Heart left ventricle (tissue), 16 donors: ENCODE measurements around the gene CFHR5. TPM values are rescaled to one million over a fixed set of nuclear protein-coding genes. Genes with fewer than 3 reads are reported as not detected.

Source experiments
- ATAC-seq, 4 donors: fragments of 200-7000 bp; cut with Tn5 transposase; one replicate each; pipeline ENCODE4 v1.9.1; 2020 to 2022; ENCODE audit warnings: moderate library complexity in 4 of 4, mild to moderate bottlenecking in 3 of 4, moderate number of reproducible peaks in 1 of 4
- DNase-seq, 5 donors: peaks; one replicate each; pipeline ENCODE4 v3.0.0-alpha.2; 2020
- H3K27ac ChIP-seq, 12 donors: fragments of 200-600 bp; sonication (generic) in 4 of 12; one replicate each; pipeline versions ENCODE4 v1.5.0 to v1.8.0; 2016 to 2022; ENCODE audit warnings: mild to moderate bottlenecking in 2 of 12
- H3K27me3 ChIP-seq, 9 donors: fragments of 200-600 bp; sonication (generic) in 2 of 9; one replicate each; pipeline versions ENCODE4 v1.5.1 to v1.8.0; 2016 to 2022; ENCODE audit warnings: mild to moderate bottlenecking in 3 of 9
- H3K36me3 ChIP-seq, 9 donors: fragments of 200-600 bp; sonication (generic) in 2 of 9; one replicate each; pipeline versions ENCODE4 v1.5.0 to v1.8.0; 2018 to 2022; ENCODE audit warnings: mild to moderate bottlenecking in 2 of 9
- H3K4me1 ChIP-seq, 12 donors: fragments of 200-600 bp; sonication (generic) in 4 of 12; one replicate each; pipeline versions ENCODE4 v1.5.0 to v1.8.0; 2016 to 2022; ENCODE audit warnings: mild to moderate bottlenecking in 3 of 12
- H3K4me3 ChIP-seq, 12 donors: fragments of 200-600 bp; sonication (generic) in 4 of 12; one replicate each; pipeline versions ENCODE4 v1.5.0 to v1.8.0; 2017 to 2022; ENCODE audit warnings: mild to moderate bottlenecking in 9 of 12, moderate library complexity in 4 of 12
- H3K9me3 ChIP-seq, 12 donors: fragments of 200-600 bp; sonication (generic) in 4 of 12; one replicate each; pipeline versions ENCODE4 v1.5.0 to v1.8.0; 2016 to 2022; ENCODE audit warnings: mild to moderate bottlenecking in 1 of 12
- POLR2A ChIP-seq, 2 donors: fragments of 450-650 bp; IDR thresholded peaks; one replicate each; pipeline ENCODE4 v1.6.1; 2017; ENCODE audit warnings: antibody characterized with exemption in 2 of 2, mild to moderate bottlenecking in 2 of 2, moderate library complexity in 2 of 2
- WGBS, 4 donors: extraction: QIAGEN DNeasy Blood & Tissue Kit in 2 of 4; methylation state at CpG; one replicate each; pipeline versions ENCODE4 v1.1.5 to v1.1.7; 2013 to 2018; 5-methylcytosine and 5-hydroxymethylcytosine counted together
- intact Hi-C, 10 donors: fragments of 100-400 bp; cut with DNase I; formaldehyde crosslinking; loops; one replicate each; pipeline versions ENCODE4 v1.11.1 to v1.14.2; 2022
- polyA plus RNA-seq, 2 donors: library from polyadenylated mRNA; stranded (reverse); fragments of 200-250 nt; gene quantifications; one replicate each; pipeline ENCODE4 v1.2.3, GENCODE V29; 2013
- total RNA-seq, 9 donors: library from RNA; depleted of rRNA in 2 of 9; stranded (reverse); fragments of >200 nt in 2 of 9; fragmentation: NEBNext Ultra II Directional in 3 of 9; extraction: Animal tissue kit (Norgen Biotek cat#: 25700) in 3 of 9; gene quantifications; one replicate each; pipeline versions ENCODE4 v1.1.0 to v1.2.4, GENCODE V29; 2016 to 2023
- TF ChIP-seq, protein P1 (sequence below), 12 donors: fragments of 200-600 bp; sonication (generic) in 4 of 12; IDR thresholded peaks; one replicate each; pipeline versions ENCODE4 v1.5.0 to v1.8.0; 2018 to 2022; ENCODE audit warnings: antibody characterized with exemption in 12 of 12, mild to moderate bottlenecking in 5 of 12
- donor health status: ischemic (EF 13 %, LVEDD 7.1; RV severe dilation, severe dysfunction).
- donor health status: healthy with polysubstance abuse.
- donor health status: DM: no; HTN: yes; CAD: no.
- donor health status: DM: no; HTN: no; CAD: no.
- donor health status: ischemic (EF 25% LVEDD 6.9; RV normal size, moderate dysfunction).
- donor health status: ischemic (EF 25% LVEDD 5.7; RV mildly dilated, moderate dysfunction).
- donor health status: healthy.
- donor health status: DM: yes; HTN: yes; CAD: no.
- donor health status: ischemic (EF 35%, LVEDD 5.7; RV mildly dilated, moderate dysfunction).
- donor health status: nonischemic (EF 11% LVEDD 7.7; RV severe dilation, severe dysfunction).
- donor health status: DM: yes; HTN: yes; CAD: no.
- donor health status: PGD.
- donor health status: ischemic (EF 29% LVEDD 5.4; RV normal size, mild dysfunction).
- donor health status: nonischemic (EF 23%, LVEDD 6.1; RV moderate dilation, normal function).

The CFHR5 gene
- total and polyA plus RNA-seq, 11 donors = not detected

DNA sequence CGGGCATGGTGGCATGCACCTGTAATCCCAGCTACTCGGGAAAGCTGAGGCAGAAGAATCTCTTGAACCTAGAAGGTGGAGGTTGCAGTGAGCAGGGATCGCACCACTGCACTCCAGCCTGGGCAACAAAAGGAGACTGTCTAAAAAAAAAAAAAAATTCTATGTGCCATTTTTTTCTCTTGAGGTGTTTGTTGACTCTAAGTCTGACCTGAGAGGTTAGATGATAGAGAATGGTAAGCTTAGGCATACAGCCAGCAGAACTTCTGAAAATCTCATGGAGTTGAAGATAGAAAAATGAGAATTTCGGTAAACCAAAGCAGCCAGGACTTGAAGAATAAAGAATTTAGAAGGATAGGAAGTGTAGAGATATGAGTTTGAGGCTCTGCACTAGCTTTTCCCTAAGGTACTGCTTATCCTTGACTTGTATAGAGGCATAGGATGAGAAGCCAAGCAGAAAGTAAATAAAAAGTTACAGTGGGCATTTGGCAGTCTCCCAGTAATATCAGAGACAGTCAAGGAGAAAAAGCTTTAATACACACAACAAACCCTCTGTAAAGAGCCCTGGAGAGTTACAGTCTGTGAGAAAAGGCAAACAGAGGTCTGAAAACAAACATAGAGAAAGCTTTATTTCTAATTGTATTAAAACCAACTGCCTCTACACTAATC, 65.5 kb downstream of the CFHR5 start:
- DNase-seq (no peak), ATAC-seq (no peak)
- no peak for TF ChIP-seq POLR2A (IDR thresholded peaks at IDR 0.05)
- TF ChIP-seq, protein P1, sequence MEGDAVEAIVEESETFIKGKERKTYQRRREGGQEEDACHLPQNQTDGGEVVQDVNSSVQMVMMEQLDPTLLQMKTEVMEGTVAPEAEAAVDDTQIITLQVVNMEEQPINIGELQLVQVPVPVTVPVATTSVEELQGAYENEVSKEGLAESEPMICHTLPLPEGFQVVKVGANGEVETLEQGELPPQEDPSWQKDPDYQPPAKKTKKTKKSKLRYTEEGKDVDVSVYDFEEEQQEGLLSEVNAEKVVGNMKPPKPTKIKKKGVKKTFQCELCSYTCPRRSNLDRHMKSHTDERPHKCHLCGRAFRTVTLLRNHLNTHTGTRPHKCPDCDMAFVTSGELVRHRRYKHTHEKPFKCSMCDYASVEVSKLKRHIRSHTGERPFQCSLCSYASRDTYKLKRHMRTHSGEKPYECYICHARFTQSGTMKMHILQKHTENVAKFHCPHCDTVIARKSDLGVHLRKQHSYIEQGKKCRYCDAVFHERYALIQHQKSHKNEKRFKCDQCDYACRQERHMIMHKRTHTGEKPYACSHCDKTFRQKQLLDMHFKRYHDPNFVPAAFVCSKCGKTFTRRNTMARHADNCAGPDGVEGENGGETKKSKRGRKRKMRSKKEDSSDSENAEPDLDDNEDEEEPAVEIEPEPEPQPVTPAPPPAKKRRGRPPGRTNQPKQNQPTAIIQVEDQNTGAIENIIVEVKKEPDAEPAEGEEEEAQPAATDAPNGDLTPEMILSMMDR (IDR thresholded peaks at IDR 0.05) = no peak
- WGBS, 4 donors = 65 to 92% (median 83%) methylated on average over 3 to 4 of the region's 4 CpGs
- H3K4me3 ChIP-seq = no peak overlapping the region
- no peak overlapping the region for H3K27ac ChIP-seq
- no peaks in the 10 kb centered on the region for H3K36me3 ChIP-seq
- intact Hi-C loops = no loop called here
- peaks cover 0 to 4% (median 0%) of the 10 kb centered on the region in 12 donors for H3K9me3 ChIP-seq
- no peaks in the 10 kb centered on the region for H3K27me3 ChIP-seq
- H3K4me1 ChIP-seq = no peaks in the 10 kb centered on the region

DNA sequence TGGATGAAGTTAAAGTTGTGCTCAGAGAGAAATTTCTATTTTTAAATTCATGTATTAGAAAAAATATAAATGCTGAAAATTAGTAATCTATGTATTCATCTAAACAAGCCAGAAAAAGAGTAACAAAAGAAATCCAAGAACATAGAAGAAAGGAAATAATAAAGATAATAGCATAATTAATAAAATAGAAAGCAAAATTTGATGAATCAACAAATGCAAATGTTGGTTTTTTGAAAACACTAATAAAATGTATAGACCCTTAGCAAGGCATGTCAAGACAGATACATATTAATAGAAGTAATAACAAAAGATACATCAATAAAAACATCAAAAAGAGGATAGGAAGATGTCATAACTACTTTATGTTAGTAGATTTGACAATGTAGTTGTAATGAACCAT, 71.7 kb downstream of the CFHR5 start:
- peaks cover 0 to 4% (median 0%) of the 10 kb centered on the region in 12 donors for H3K9me3 ChIP-seq
- ATAC-seq (no peak), DNase-seq (no peak)
- no peaks in the 10 kb centered on the region for H3K4me1 ChIP-seq
- no peaks in the 10 kb centered on the region for H3K36me3 ChIP-seq
- H3K27me3 ChIP-seq = no peaks in the 10 kb centered on the region
- no peak overlapping the region for H3K27ac ChIP-seq
- intact Hi-C loops = no loop called here
- no peak overlapping the region for H3K4me3 ChIP-seq
- TF ChIP-seq, protein P1 (IDR thresholded peaks at IDR 0.05) = no peak
- TF ChIP-seq POLR2A (IDR thresholded peaks at IDR 0.05) = no peak

Other genes with a start within 250 kb of the CFHR5 start
- under 1 TPM in 1 of 9 donors, not detected in 8; 0.21 TPM for gene CFHR3, start 202.7 kb upstream of the CFHR5 start, total RNA-seq
- under 1 TPM in 1 of 2 donors, not detected in 1; 0.15 TPM for gene CFHR3, start 202.7 kb upstream of the CFHR5 start, polyA plus RNA-seq
- under 1 TPM in 1 of 9 donors, not detected in 8; 0.29 TPM for gene CFHR1, start 157.8 kb upstream of the CFHR5 start, total RNA-seq
- not detected for gene CFHR1, start 157.8 kb upstream of the CFHR5 start, polyA plus RNA-seq
- not detected for gene CFHR4, start 89.5 kb upstream of the CFHR5 start, total RNA-seq
- not detected for gene CFHR4, start 89.5 kb upstream of the CFHR5 start, polyA plus RNA-seq
- not detected for gene CFHR2, start 33.8 kb upstream of the CFHR5 start, total RNA-seq
- gene CFHR2, start 33.8 kb upstream of the CFHR5 start, polyA plus RNA-seq = not detected
- not detected for gene F13B, start 89.7 kb downstream of the CFHR5 start, total RNA-seq
- not detected for gene F13B, start 89.7 kb downstream of the CFHR5 start, polyA plus RNA-seq
- 1 to 10 TPM in 1 of 9 donors, under 1 TPM in 8; 0.19 to 5.9 (median 0.46) TPM for gene ASPM, start 169.1 kb downstream of the CFHR5 start, total RNA-seq
- under 1 TPM; 0.08 TPM for gene ASPM, start 169.1 kb downstream of the CFHR5 start, polyA plus RNA-seq
- gene ZBTB41, start 223.7 kb downstream of the CFHR5 start, total RNA-seq = 10 to 100 TPM in 4 of 9 donors, 1 to 10 TPM in 5; 5.7 to 12.7 (median 9.6) TPM
- 1 to 10 TPM; 1.8 to 3.3 TPM for gene ZBTB41, start 223.7 kb downstream of the CFHR5 start, polyA plus RNA-seq